ENCODE results near the gene PNPLA3. TPM values are rescaled to one million over a fixed set of nuclear protein-coding genes. Genes with fewer than 3 reads are reported as not detected.

The PNPLA3 gene
- total and polyA plus RNA-seq, 9 of the 15 experiments (the other 6 are each of a cell fraction or from before 2014, with no cell fraction given): 0.20 to 0.48 (median 0.38) TPM; not detected in 6

- TF ChIP-seq EGR1 (conservative IDR thresholded peaks at IDR 0.05) (peak; percentile 53), THAP12 (CRISPR knock-in tag; IDR thresholded peaks at IDR 0.05) (no peak), CC2D1A (IDR thresholded peaks at IDR 0.05) (no peak), POLR3A (IDR thresholded peaks at IDR 0.05; ENCODE audit: borderline replicate concordance, extremely low read depth, insufficient read depth, insufficient read length) (no peak), ZNF124 (CRISPR knock-in tag; IDR thresholded peaks at IDR 0.05) (no peak), REST (IDR thresholded peaks at IDR 0.05; ENCODE audit: borderline replicate concordance) (no peak), REST (CRISPR knock-in tag; IDR thresholded peaks at IDR 0.05; ENCODE audit: low read depth) (no peak), ZNF398 (CRISPR knock-in tag; IDR thresholded peaks at IDR 0.05) (no peak), TFAM (CRISPR knock-in tag; conservative IDR thresholded peaks at IDR 0.05) (no peak), ZBED1 (IDR thresholded peaks at IDR 0.05) (no peak), SP2 (IDR thresholded peaks at IDR 0.05; ENCODE audit: extremely low read depth, low read depth, low read length, poor library complexity, severe bottlenecking) (no peak), NFIC (IDR thresholded peaks at IDR 0.05) (0 out of 2 replicates have a peak, but pooled peaks have one; percentile 27)
- TF ChIP-seq, protein P1, sequence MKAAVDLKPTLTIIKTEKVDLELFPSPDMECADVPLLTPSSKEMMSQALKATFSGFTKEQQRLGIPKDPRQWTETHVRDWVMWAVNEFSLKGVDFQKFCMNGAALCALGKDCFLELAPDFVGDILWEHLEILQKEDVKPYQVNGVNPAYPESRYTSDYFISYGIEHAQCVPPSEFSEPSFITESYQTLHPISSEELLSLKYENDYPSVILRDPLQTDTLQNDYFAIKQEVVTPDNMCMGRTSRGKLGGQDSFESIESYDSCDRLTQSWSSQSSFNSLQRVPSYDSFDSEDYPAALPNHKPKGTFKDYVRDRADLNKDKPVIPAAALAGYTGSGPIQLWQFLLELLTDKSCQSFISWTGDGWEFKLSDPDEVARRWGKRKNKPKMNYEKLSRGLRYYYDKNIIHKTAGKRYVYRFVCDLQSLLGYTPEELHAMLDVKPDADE (conservative IDR thresholded peaks at IDR 0.05; ENCODE audit: control insufficient read depth, low read depth, low read length): no peak
These were observed 31.7 kb downstream of the PNPLA3 start, which contains the start of gene SAMM50 (continued) for GRCh38 chr22:43955040-43955882.

All from K562 (cell line).